HG02763 (cell line): ENCODE measurements around the gene MACROH2A2.
"Not testable (repeated sequence)": the region's sequence is repeated elsewhere in the genome, so short reads cannot be mapped to it uniquely, and the experiment has no call there.

ENCODE experiments used
- ATAC-seq: cut with Tn5 transposase; IDR thresholded peaks from one replicate; pipeline ENCODE4 v1.9.1; 2021; ENCODE audit warnings: mild to moderate bottlenecking, moderate library complexity; ENCODE audit not compliant: unreplicated experiment

Gene MACROH2A2

DNA sequence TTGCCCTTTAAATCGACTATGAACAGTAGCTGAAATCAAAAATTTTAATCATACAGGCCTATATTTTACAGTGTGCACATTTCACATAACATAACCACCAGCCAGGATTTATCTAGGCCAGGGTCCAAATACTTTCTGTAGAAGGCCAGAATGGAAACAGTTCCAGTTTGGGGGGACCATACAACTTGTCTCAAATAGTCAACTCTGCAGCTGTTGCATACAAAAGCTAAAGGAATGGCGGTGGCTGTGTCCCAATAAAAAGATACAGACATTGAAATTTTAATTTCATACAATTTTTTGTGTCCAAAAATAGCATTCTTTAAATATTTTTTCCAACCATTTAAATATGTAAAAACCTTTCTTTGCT, 94.6 kb downstream of the MACROH2A2 start:
- ATAC-seq: no peak

DNA sequence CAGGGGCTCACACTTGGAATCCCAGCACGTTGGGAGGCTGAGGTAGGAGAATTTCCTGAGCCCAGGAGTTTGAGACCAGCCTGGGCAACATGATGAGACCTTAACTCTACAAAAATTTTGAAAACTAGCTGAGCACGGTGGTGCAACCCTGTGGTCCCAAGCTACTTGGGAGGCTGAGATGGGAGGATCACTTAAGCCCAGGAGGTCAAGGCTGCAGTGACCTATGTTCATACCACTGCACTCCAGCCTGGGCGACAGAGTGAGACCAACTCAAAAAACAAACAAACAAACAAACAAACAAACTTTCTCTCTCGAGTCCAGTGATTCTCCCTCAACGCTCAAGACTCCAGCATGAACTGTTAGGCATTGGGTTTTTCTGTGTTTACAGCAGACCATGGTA, 95.9 kb downstream of the MACROH2A2 start:
- ATAC-seq: no peak

DNA sequence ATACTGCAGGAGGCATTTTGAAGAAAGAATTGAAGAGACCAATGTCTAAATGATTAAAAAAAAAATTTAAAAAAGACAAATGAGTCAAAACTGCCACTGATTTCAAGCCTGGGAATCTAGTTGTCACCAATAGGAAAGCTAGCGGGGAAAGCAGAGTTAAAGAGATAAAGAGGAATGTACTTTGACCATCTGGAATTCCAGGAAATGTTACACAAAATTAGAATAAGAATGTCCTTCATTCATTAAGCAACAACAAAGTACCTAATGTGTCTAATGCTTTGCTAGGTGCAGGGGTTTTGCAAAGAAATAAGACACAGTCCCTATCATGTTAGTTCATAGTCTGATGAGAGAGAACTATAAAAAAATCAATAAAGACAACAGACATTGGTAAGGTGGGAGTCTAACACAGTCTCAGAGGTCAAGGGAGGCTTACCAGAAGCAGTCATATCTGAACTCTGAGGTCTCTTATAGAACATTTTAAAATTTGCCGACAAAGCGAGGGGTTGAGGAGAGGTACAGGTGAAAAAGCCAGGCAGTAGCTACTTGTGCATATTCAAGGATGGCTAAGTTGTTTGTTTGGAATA, 102.7 kb downstream of the MACROH2A2 start:
- no peak for ATAC-seq

DNA sequence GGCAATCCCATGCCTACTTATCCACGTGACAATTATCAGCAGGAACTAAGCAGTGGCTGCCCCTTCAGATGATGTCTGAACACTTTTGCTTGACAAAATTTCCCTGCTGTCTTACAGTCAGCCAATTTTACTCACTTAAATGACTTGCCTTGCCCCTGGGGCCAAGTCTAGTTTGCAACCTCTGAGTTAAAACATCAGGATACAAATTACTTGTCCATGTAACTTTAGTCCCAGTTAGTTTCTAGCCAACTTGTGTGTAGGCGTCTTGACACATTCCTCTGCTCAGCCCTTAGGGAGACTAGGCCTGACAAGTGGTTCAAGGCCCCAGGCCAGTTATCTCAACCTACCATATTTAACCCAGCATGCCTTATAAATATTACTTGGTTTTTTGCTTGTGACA, 105.5 kb downstream of the MACROH2A2 start:
- no peak for ATAC-seq

DNA sequence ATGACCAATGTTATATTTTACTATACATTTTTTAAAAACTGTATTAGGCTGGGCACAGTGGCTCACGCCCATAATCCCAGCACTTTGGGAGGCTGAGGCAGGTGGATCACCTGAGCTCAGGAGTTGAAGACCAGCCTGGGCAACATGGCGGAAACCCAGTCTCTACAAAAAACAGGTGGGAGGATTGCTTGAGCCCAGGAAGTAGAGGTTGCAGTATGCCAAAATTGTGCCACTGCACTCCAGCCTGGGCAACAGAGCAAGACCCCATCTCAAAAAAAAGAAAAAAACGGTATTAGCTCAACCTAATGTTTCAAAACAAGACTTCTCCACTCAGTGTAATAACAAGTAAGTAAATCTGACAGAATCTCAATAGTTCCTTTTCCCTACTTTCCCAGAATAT, 106.7 kb downstream of the MACROH2A2 start:
- ATAC-seq: not testable (repeated sequence)

DNA sequence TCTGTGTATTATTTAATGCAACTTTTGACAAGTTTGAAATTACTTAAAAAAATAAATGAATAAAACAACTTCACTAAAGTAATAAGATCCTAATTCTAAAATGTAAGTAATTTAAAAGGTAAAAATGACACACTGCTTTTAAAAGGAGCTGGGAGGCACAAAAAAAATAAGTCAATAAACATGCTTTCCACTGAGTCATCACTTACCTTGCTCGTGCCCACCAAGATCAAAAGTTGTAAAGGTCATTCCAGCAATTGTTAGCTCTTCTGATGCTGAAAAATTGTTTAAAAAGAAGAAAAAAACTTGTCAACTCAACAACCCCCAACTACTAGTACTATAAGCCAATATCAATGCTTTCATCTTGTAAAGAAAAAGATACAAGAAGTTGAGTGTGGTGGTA, 108.2 kb downstream of the MACROH2A2 start:
- no peak for ATAC-seq
